HL-60 (cell line): ENCODE results near the gene PGAP1.
A peak's percentile ranks its signal among the peaks of the same experiment; 100 is the strongest.

Source experiments
- DNase-seq, 2 experiments: peaks; one replicate each; pipeline ENCODE4 v3.0.0-alpha.2; 2010 to 2020; ENCODE audit warnings: low read depth in 1 of 2, low spot score in 1 of 2
- H3K27ac ChIP-seq: fragments of 250-450 bp; sonication (Bioruptor Pico); replicated peaks from 2 replicates; pipeline ENCODE4 v1.5.1; 2020; ENCODE audit warnings: mild to moderate bottlenecking, moderate library complexity
- H3K27me3 ChIP-seq: fragments of 250-450 bp; sonication (Bioruptor Pico); 2 replicates; pipeline ENCODE4 v1.5.1; 2021; ENCODE audit warnings: mild to moderate bottlenecking, moderate library complexity; ENCODE audit not compliant: insufficient read depth, poor library complexity, severe bottlenecking
- H3K4me3 ChIP-seq: replicated peaks from 2 replicates; pipeline ENCODE4 v1.5.1; 2011; ENCODE audit warnings: mild to moderate bottlenecking, control low read depth, low read length; ENCODE audit not compliant: insufficient read depth
- CTCF ChIP-seq: IDR thresholded peaks from one replicate; pipeline ENCODE4 v1.5.1; 2011; ENCODE audit warnings: low read length, control low read depth, inconsistent platforms; ENCODE audit not compliant: insufficient read depth
- GABPA ChIP-seq: IDR thresholded peaks from 2 replicates; pipeline ENCODE4 v1.6.1; 2012; ENCODE audit warnings: low read depth
- POLR2AphosphoS5 ChIP-seq: IDR thresholded peaks from 2 replicates; pipeline ENCODE4 v1.6.1; 2012; ENCODE audit warnings: low read depth
- REST ChIP-seq: IDR thresholded peaks from 2 replicates; pipeline ENCODE4 v1.6.1; 2012; ENCODE audit warnings: low read depth; ENCODE audit not compliant: insufficient replicate concordance
- SPI1 ChIP-seq: IDR thresholded peaks from 2 replicates; pipeline ENCODE4 v1.6.1; 2012; ENCODE audit warnings: low read depth, mild to moderate bottlenecking, borderline replicate concordance

The PGAP1 gene

GRCh38 chr2:196918927-196919326 lies 7.6 kb downstream of the PGAP1 start:
- DNase-seq = no peak
- H3K27ac ChIP-seq = no peak overlapping the region
- TF ChIP-seq REST (no peak), GABPA (no peak), CTCF (no peak), POLR2AphosphoS5 (no peak), SPI1 (no peak)
- H3K4me3 ChIP-seq = no peak overlapping the region
- H3K27me3 ChIP-seq = no peaks in the 10 kb centered on the region

DNA sequence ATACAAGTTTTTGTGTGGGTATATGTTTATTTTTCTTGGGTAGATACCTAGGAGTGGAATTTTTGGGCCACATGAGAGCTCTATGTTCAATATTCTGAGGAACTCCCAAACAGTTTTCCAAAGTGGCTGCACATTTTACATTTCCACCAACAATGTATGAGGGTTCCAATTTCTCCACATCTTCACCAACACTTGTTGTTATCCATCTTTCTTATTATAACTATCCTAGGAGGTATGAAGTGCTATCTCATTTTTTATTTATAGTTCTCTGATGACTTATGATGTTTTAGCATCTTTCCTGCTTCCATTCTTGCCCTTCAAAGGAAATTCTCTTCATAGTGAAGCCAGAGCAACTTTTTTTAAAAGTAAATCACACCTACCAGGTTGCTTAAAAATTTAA lies 8.7 kb downstream of the PGAP1 start:
- DNase-seq = no peak
- H3K4me3 ChIP-seq = no peak overlapping the region
- no peak overlapping the region for H3K27ac ChIP-seq
- no peaks in the 10 kb centered on the region for H3K27me3 ChIP-seq
- TF ChIP-seq POLR2AphosphoS5 (no peak), REST (no peak), CTCF (no peak), SPI1 (no peak), GABPA (no peak)

DNA sequence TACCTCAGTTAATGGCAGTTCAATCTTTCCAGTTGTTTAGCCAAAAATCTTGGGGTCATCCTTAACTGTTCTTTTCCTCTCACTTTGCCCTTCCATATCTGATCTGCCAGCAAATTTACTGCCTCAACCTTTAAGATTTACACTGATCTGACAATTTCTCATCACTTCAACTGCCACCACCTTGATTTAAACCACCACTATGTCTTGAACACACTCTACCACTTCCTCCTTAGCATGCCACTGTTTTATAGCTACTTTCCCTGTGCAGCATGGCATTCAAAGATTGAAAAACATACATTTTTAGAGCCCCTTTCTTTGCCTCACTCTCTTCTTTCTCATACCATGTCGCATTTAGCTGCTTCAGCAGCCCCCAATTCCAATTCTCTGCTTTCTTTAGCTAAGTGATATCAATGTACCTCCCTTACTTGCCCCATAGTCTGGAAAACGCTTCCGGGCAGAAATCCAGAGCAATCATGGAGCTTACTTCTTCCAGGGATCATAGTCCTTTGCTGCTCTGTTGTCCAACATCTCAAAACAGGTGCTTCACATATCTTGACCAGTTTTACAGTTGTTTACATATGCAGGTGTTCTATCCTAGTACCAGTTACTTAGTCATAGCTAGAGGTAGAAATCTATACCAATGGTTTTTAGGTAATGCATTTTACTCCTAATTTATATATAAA lies 10.9 kb downstream of the PGAP1 start:
- no peak for DNase-seq
- TF ChIP-seq SPI1 = 0 out of 2 replicates have a peak, but pooled peaks have one; percentile 28
- no peak for TF ChIP-seq CTCF
- no peak for TF ChIP-seq POLR2AphosphoS5
- H3K27me3 ChIP-seq = no peaks in the 10 kb centered on the region
- H3K4me3 ChIP-seq = no peak overlapping the region
- H3K27ac ChIP-seq = no peak overlapping the region

DNA sequence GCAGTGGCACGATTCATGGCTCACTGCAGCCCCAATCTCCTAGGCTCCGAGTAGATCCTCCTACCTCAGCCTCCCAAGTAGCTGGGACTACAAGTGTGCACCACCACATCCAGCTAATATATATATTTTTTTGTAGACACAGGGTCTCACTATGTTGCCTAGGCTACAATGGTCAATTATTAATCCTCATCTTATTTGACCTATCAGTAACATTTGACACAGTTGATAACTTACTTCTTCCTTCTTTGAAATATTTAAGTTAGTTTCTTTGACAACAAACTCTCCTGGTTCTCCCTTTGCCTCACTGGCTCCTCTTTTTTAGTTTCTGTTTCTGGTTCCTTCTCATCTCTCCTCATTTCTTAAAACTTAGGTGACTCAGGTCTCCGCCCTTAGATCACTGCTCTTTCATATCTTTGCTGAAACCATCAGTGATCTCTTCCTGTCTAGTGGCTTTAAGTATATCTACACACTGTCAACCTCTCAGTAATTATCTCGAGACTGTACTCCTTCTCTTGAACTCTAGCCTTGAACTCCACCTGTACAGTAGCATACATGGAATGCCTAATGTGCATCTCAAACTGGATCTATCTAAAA lies 11.5 kb downstream of the PGAP1 start:
- H3K27me3 ChIP-seq = no peaks in the 10 kb centered on the region
- H3K4me3 ChIP-seq = no peak overlapping the region
- no peak overlapping the region for H3K27ac ChIP-seq
- no peak for DNase-seq
- TF ChIP-seq GABPA (no peak), POLR2AphosphoS5 (no peak), CTCF (no peak), REST (no peak), SPI1 (no peak)
